ENCODE measurements around the gene CAMK1D. TPM values are rescaled to one million over a fixed set of nuclear protein-coding genes. Genes with fewer than 3 reads are reported as not detected.

The CAMK1D gene
- total and polyA plus RNA-seq, 2 of the 8 experiments (the other 6 are each of a cell fraction or from before 2014, with no cell fraction given), result 3.5 to 10.6 TPM

- Histone ChIP-seq H3K23me2 (ENCODE audit: low read depth, low read length) (no peaks in the 10 kb centered on the region), H3K4me3 (ENCODE audit: extremely low read depth in 1 of 4, insufficient read depth in 2 of 4, low read depth in 3 of 4, low read length in 4 of 4) (no peak overlapping the region), H4K5ac (ENCODE audit: insufficient read length, low read depth, low read length) (no peak overlapping the region), H2AK5ac (ENCODE audit: low read depth, low read length) (no peak overlapping the region), H2BK120ac (replicated peaks; ENCODE audit: low read depth, low read length) (no peak overlapping the region), H2BK5ac (ENCODE audit: low read depth, low read length) (no peak overlapping the region), H4K20me1 (replicated peaks in 1 of 2; ENCODE audit: control insufficient read depth in 1 of 2, insufficient read depth in 2 of 2, low read length in 2 of 2) (no peaks in the 10 kb centered on the region), H2AFZ (ENCODE audit: low read length) (no peak overlapping the region), H3K36me3 (ENCODE audit: control insufficient read depth in 2 of 4, insufficient read depth in 4 of 4, low read length in 3 of 4) (no peaks in the 10 kb centered on the region), H3K79me1 (ENCODE audit: low read depth, low read length) (no peaks in the 10 kb centered on the region), H2BK12ac (ENCODE audit: low read depth, low read length) (no peak overlapping the region), H3K4me2 (ENCODE audit: insufficient read depth in 1 of 2, low read depth in 2 of 2, low read length in 2 of 2) (no peak overlapping the region), H4K8ac (ENCODE audit: extremely low read depth, insufficient read depth, low read length) (no peak overlapping the region), H3K14ac (ENCODE audit: insufficient read length) (no peak overlapping the region), H3K79me2 (ENCODE audit: control insufficient read depth in 1 of 2, insufficient read depth in 2 of 2, low read length in 2 of 2) (no peaks in the 10 kb centered on the region; a peak in 1 of 4 replicates), H3K23ac (ENCODE audit: insufficient read length) (no peak overlapping the region), H2BK20ac (ENCODE audit: low read length) (no peak overlapping the region), H3K9ac (replicated peaks in 1 of 4; ENCODE audit: extremely low read depth in 1 of 4, low read depth in 3 of 4, low read length in 3 of 4) (no peak overlapping the region), H3K27me3 (replicated peaks in 1 of 4; ENCODE audit: control insufficient read depth in 3 of 4, extremely low read depth in 1 of 4, insufficient read depth in 3 of 4, low read length in 3 of 4) (no peaks in the 10 kb centered on the region), H4K91ac (replicated peaks; ENCODE audit: insufficient read length, low read length) (no peak overlapping the region), H3K9me3 (ENCODE audit: insufficient read depth in 2 of 2, low read depth in 1 of 2, low read length in 1 of 2) (no peaks in the 10 kb centered on the region), H3K18ac (ENCODE audit: extremely low read depth, low read length) (no peak overlapping the region), H3K4me1 (replicated peaks in 1 of 4; ENCODE audit: control insufficient read depth in 3 of 4, insufficient read depth in 4 of 4, low read length in 3 of 4) (peaks cover 0 to 3% (median 0%) of the 10 kb centered on the region in 4 experiments; a peak in 2 of 7 replicates), H2BK15ac (ENCODE audit: low read length) (no peak overlapping the region), H3K4ac (replicated peaks; ENCODE audit: insufficient read length, low read depth, low read length) (no peak overlapping the region), H3K56ac (replicated peaks; ENCODE audit: insufficient read length, low read depth, low read length) (no peak overlapping the region), H3K27ac (ENCODE audit: low read depth, low read length) (no peak overlapping the region)
- ChIA-PET CTCF (ENCODE audit: partially characterized antibody) (interaction anchor here (0.6 to 1.4 kb wide), 2 partner anchors 105 to 157 kb away, joined by 4 read pairs; no protein-coding TSS in a partner anchor), POLR2A (ENCODE audit: partially characterized antibody) (no interaction called here)
- FAIRE-seq (no peak), DNase-seq (ENCODE audit: low read depth in 1 of 2, low spot score in 2 of 2) (no peak)
- WGBS, 2 experiments (ENCODE audit: extremely low coverage in 1 of 2, insufficient coverage in 1 of 2, insufficient read length in 1 of 2, insufficient replicate concordance in 2 of 2, low coverage in 1 of 2, low lambda C conversion rate in 2 of 2, missing lambda C conversion rate in 1 of 2), result 89% methylated on average over 7 of the region's 7 CpGs; no CpG with 5 or more reads in 1 of the 2 experiments
- TF ChIP-seq CHD2 (IDR thresholded peaks at IDR 0.05; ENCODE audit: low read length), result no peak
- TF ChIP-seq KDM1A (IDR thresholded peaks at IDR 0.05; ENCODE audit: borderline replicate concordance, low read length), result no peak
Observed at GRCh38 chr10:12499076-12499986, 150.0 kb downstream of the CAMK1D start.

All from H1 (cell line).